Measurements from ENCODE around the gene SNCAIP. TPM values are rescaled to one million over a fixed set of nuclear protein-coding genes. Genes with fewer than 3 reads are reported as not detected.

The SNCAIP gene
- total and polyA plus RNA-seq, 2 of the 4 experiments (the other 2 are of a cell fraction) = 15.3 to 19.0 TPM

GRCh38 chr5:122350496-122350895 lies 38.5 kb downstream of the SNCAIP start:
- H3K36me3 ChIP-seq (ENCODE audit: control insufficient read depth, insufficient read depth, low read length) = no peaks in the 10 kb centered on the region
- peak overlapping the region; percentile 36 for H2BK120ac ChIP-seq (ENCODE audit: low read depth, low read length)
- H2AK5ac ChIP-seq (ENCODE audit: low read depth, low read length) = peak overlapping the region; percentile 49; the same call in 1 of the 2 replicates
- H3K18ac ChIP-seq (ENCODE audit: low read depth, low read length) = peak overlapping the region; percentile 64
- no peaks in the 10 kb centered on the region for H3K9me3 ChIP-seq (ENCODE audit: control insufficient read depth, insufficient read depth, low read length)
- H3K56ac ChIP-seq (ENCODE audit: extremely low read depth, insufficient read depth, low read length) = no peak overlapping the region
- no peak for TF ChIP-seq NFE2L2 (IDR thresholded peaks at IDR 0.05; ENCODE audit: low read depth, low read length)
- no peak for TF ChIP-seq BHLHE40 (IDR thresholded peaks at IDR 0.05; ENCODE audit: low read depth, low read length)
- TF ChIP-seq USF2 (IDR thresholded peaks at IDR 0.05; ENCODE audit: low read depth, low read length) = no peak
- no peak for TF ChIP-seq SMC3 (IDR thresholded peaks at IDR 0.05; ENCODE audit: low read depth, low read length)
- no peak for TF ChIP-seq CHD1 (IDR thresholded peaks at IDR 0.05; ENCODE audit: low read depth, low read length)
- no peak for TF ChIP-seq ELK1 (IDR thresholded peaks at IDR 0.05; ENCODE audit: borderline replicate concordance, low read depth, low read length)
- TF ChIP-seq FOS (IDR thresholded peaks at IDR 0.05; ENCODE audit: low read depth, low read length) = no peak
- H2AFZ ChIP-seq (replicated peaks; ENCODE audit: low read length, poor library complexity) = peak overlapping the region; percentile 12
- H3K27me3 ChIP-seq (ENCODE audit: control insufficient read depth, insufficient read depth, low read length) = no peaks in the 10 kb centered on the region
- dilution Hi-C loops (cut with HindIII; ENCODE audit: low sequenced_read_pairs, unreplicated experiment) (no loop called here), intact Hi-C loops (cut with micrococcal nuclease) (no loop called here), in situ Hi-C loops (cut with MboI; ENCODE audit: low sequenced_read_pairs) (no loop called here)
- H4K5ac ChIP-seq (ENCODE audit: low read depth, low read length) = no peak overlapping the region; the same call in 1 of the 2 replicates
- BruUV-seq (replicated peaks) = no TSS peak
- H2BK15ac ChIP-seq (ENCODE audit: low read depth, low read length) = 0 out of 3 replicates have a peak overlapping the region, but pooled peaks have one; percentile 57
- no peak for ATAC-seq (ENCODE audit: low read depth)
- ChIA-PET CTCF (interaction anchor here (1.0 kb wide), 1 partner anchor 43 kb away, joined by 3 read pairs; no protein-coding TSS in a partner anchor), POLR2A (ENCODE audit: unreplicated experiment) (no interaction called here)
- no peak overlapping the region for H3K4me2 ChIP-seq (ENCODE audit: low read depth, low read length)
- H3K4me3 ChIP-seq (ENCODE audit: insufficient read depth, low read depth, low read length) = no peak overlapping the region
- peak overlapping the region; percentile 24; the same call in 1 of the 2 replicates for H3K23ac ChIP-seq (ENCODE audit: low read depth, low read length)
- peaks cover 0 to 13% of the 10 kb centered on the region in 2 experiments for H3K79me1 ChIP-seq (ENCODE audit: low read depth in 1 of 2, low read length in 2 of 2)
- H3K27ac ChIP-seq (ENCODE audit: insufficient read depth, low read length) = no peak overlapping the region
- H3K9me1 ChIP-seq (ENCODE audit: insufficient read depth, low read length) = peaks cover 3% of the 10 kb centered on the region; the same call in 1 of the 2 replicates
- H3K4ac ChIP-seq (ENCODE audit: low read depth, low read length) = peak overlapping the region; percentile 42
- peak overlapping the region; percentile 46; the same call in 1 of the 2 replicates for H4K91ac ChIP-seq (ENCODE audit: insufficient read depth, low read depth, low read length)
- peak overlapping the region; percentile 60; the same call in 1 of the 2 replicates for H2BK20ac ChIP-seq (ENCODE audit: low read depth, low read length)
- 78% methylated on average over 1 of the region's 3 CpGs; no CpG with 5 or more reads in 1 of the 2 experiments for WGBS, 2 experiments (ENCODE audit: extremely low coverage in 2 of 2, insufficient read length in 1 of 2)
- H2AK9ac ChIP-seq (replicated peaks; ENCODE audit: low read depth, low read length, poor library complexity) = no peak overlapping the region
- no peak for DNase-seq
- no peak overlapping the region for H2BK5ac ChIP-seq (ENCODE audit: low read depth, low read length, poor library complexity, severe bottlenecking)
- peak overlapping the region in 1 of 2 experiments; percentile 71; a peak in 2 of 4 replicates for H4K8ac ChIP-seq (ENCODE audit: low read depth in 2 of 2, low read length in 2 of 2)
- 0 out of 2 replicates have a peak overlapping the region, but pooled peaks have one; percentile 2 for H3K14ac ChIP-seq (replicated peaks; ENCODE audit: low read depth, low read length)
- H3K4me1 ChIP-seq (ENCODE audit: control insufficient read depth, insufficient read depth, low read length) = peaks cover 4% of the 10 kb centered on the region; the same call in 1 of the 2 replicates
- no peak overlapping the region for H3K9ac ChIP-seq (ENCODE audit: low read depth, low read length)
- no peaks in the 10 kb centered on the region for H4K20me1 ChIP-seq (ENCODE audit: insufficient read depth, low read length)

All from IMR-90 (cell line).